HG03045 (cell line): ENCODE measurements around the gene PARVG.
"Not testable (repeated sequence)": the region's sequence is repeated elsewhere in the genome, so short reads cannot be mapped to it uniquely, and the experiment has no call there.

Experiments
- ATAC-seq: cut with Tn5 transposase; IDR thresholded peaks from one replicate; pipeline ENCODE4 v1.9.1; 2021; ENCODE audit warnings: mild to moderate bottlenecking, moderate library complexity; ENCODE audit not compliant: unreplicated experiment

Gene PARVG

DNA sequence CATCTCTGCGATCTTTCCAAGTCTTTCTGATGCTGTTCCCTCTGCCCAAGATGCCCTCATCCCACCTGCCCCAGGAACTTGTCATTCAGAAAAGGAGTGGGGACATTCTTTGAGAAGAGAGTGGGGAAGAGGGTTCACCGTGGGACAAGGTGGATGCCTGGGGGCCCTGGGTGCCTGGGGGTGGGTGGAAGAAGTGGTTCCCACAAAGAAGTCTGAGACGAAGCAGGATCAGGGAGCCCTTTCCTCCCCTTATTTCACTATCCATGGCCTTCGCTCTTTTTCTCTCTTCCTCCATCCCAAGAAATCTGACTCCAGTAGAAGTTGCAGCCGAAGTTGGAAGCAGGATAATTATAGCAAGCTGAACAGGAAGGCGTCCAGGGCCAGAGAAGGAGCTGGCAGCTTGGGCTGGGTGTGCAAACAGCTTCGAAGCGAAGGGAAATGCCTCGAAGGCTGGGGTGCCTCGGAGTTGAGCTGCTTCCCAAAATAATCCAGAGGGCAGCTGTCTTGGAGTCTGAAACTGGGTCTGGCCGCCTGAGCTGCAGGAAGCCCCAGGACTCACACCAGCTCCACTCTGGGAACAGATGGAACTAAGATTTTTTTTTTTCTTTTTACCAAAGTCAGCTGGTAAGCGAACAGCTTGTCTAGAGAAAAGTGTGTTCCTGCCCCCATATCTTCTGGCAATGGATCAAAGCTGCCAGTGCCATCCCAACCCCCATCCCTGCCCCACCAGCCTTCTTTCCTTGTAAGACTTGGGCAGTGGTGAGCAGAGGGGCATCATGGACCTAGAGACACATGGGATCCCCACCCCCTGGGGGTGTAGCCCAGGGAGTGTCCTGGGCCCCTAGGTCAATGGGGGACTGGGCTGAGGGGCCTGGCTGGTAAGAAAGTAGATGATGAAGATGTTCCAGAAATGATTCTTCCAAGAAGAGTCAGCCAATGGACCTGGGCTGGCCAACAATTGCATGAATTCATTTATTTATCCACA is 31.5 kb downstream of the PARVG start:
- no peak for ATAC-seq

DNA sequence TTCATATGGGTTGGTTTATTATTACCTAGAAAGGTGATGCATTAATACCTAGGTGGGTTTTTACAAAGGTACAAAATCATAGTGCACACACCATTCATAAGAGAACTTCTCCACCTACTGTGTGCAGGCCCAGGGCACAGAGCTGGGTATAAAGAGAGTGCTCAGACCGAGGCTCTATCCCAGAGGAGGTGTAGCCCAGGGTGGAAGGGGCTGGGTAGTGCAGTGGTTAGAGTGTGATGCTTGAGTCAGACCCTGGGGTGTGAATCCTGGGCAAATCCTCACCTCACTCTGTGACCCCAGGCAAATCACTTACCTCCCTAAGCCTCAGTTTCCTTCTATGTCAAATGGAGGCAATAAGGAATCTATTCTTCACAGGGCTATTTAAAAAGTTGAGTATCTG is 32.2 kb downstream of the PARVG start:
- ATAC-seq = no peak

DNA sequence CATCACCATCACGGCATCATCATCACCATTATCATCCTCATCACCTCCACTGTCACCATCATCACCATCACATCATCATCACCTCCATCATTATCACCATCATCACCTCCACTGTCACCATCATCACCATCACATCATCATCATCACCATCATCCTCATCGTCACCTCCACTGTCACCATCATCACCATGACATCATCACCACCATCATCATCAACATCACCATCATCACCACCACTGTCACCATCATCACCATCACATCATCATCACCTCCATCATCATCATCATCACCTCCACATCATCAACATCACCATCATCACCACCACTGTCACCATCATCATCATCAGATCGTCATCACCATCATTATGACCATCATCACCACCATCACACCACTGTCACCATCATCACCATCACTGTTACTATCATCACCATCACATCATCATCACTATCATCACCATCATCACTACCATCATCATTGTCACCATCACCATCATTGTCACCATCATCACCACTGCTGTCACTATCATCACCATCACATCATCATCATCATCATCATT is 32.8 kb downstream of the PARVG start:
- no peak for ATAC-seq

DNA sequence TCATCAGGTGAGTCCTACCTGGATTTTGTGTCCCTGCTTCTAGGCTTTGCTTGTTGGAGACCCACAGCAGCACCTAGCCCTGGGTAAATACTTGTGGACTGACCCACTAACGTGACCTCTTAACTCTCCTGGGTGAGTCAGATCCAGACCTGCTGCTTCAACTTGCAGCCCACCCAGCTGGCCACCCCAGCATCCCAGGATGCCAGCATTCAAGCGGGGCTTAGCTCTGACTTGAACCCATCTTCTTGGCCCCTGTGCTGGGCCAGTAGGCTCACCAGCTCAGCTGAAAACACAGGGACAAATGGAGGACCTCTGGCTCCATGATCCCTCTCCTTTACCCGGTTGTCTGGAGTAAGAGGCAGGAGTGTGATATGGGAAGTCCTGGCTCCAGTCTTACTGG is 33.5 kb downstream of the PARVG start:
- no peak for ATAC-seq

DNA sequence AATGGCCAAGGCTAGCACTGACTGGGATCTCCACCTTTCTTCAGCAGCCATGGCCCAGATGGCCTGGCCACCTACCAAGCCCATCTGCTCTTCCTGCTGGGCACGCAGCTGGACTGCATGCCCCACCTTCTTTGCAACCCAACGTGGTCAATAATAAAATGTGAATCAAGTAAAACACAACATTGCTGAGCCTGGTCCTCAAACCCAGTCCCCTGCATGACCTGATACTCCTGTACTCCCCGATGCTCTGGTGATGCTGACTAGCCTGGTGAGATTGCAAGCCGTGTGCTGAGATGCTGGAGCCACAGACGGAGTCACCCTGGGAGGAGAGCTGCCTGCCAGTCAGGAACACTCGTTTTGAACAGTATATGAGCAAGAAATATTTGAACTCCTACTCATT is 34.0 kb downstream of the PARVG start:
- ATAC-seq = no peak

DNA sequence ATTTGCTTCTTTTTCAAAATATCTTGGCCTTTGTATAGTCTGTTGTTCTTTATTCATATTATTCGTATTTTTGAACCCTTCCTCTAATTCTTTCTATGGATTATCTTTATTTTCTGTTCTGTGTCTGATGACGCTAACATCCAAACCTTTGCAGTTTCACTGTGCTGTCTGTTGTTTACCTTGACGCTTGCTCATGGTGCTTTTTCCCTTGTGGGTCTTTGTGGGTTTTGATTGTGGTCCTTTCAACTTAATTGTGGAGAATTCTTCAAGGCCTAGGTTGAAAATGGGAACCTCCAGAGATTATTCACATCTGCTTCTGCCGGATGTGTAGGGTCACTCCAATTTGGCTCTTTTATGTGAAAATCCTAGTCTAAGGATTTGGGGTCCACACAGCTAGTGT is 34.6 kb downstream of the PARVG start:
- ATAC-seq = no peak

DNA sequence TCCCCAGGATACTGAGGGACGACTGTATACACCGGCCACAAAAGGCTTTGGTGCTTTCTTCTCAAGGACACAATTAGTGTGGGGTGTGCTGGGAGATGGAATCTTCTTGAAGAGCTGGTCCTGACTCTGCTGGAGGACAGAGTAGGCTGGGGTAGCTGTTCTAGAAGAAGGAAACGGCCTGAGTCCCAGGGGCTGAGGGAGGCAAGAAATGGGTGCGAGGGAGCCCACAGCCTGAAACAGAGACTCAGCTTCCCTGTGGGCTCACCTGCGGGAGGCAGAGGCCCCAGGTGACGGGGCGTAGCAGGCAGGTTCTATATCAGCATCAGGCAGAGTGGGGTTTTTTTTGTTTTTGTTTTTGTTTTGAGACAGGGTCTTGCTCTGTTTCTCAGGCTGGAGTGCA is 36.6 kb downstream of the PARVG start:
- ATAC-seq = no peak

DNA sequence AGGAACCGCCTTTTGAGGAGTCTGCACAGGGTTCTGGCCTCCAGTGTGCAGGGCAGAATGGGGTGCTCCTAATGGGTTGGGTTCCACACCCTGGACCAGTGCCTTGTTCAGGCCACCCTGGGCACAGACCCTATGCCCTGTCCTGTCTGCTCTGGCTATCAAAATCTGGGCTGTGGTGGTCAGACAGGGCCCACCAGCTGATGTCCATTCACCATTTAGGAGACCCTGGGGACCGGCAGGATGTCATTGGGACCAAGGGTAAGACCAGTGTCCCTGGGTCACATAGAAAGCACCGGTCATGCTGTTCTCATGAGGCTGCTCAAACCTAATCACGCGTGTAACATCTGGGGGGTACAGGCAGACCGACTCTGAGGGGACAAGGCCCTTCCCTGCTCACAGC is 37.3 kb downstream of the PARVG start:
- no peak for ATAC-seq

DNA sequence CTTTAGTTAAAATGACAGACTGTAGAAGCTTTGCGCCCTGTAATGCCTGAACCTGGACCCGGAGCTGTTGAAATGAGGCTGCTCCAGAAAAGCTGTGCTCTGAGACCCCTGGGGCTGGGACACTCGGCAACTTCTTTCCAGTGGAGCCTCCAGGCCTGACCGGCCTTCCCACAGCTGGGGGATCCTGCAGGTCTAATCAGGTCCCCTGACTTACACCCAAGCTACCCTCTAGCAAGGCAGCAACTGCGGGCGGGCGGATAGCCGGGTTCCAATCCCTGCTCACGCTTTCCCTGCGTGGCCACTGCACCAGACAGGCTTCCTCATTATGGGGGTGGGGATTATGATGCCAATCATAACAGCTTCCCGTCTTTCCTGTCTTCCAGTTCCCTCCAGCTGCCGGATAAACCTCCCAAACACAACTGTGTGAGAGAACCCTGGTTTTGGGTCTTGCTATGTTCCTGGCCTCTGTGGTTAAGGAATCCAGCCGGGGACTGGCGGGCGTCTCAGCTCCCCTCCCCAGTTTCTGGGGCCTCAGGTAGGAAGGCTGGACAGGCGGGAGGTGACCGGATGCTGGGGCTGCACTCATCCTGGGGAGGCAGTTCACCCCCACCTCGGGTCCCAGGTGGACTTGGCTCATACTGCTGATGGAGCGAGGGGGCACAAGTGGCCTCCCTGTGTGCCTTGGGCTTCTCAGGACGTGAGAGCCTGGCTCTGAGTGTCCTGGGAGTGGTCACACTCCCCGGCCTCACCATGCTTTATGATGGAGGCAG is 38.6 kb downstream of the PARVG start:
- no peak for ATAC-seq

DNA sequence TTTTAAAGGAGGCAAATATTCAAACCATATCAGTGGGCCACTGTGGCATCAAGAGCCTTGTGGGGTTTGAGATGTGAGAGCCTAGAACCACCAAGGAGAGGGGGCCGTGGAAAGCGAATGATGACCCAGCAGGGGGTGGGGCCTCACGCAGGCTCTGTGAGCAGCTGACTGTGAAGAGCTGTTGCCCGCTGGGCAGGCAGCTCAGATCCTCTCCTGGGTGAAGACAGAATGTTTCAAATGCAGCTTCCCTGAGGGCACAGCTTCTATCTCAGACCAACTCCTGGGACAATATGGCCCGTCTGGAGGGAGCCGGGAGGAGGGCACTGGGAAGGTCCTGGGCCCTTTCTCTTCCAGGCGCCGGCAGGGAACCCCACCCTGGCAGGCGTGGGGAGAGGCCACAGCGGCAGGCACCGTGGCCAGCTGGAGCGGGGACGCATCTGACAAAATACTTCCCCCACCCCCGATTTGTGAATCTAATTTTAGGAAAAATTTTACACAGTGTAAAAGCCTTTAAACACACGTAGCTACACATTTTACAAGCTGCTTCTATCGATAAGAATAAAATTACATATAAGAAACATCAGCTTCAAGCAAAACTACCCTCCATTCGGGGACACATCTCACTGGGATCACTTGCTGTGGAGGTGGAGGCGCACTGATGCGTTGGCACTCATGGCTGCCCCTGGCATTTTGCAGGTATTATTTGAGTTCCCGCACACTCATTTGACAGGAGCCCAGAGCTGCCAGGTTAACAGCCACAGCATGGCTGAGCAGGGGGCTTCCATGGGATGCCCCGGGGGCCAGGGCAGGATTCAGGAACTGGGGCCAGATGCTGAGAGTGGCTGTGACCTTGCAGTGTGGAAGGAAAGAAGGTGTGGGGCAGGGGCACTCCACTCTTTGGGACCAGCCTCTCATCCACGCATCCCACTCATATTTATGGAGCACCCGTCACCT is 40.3 kb downstream of the PARVG start:
- no peak for ATAC-seq

DNA sequence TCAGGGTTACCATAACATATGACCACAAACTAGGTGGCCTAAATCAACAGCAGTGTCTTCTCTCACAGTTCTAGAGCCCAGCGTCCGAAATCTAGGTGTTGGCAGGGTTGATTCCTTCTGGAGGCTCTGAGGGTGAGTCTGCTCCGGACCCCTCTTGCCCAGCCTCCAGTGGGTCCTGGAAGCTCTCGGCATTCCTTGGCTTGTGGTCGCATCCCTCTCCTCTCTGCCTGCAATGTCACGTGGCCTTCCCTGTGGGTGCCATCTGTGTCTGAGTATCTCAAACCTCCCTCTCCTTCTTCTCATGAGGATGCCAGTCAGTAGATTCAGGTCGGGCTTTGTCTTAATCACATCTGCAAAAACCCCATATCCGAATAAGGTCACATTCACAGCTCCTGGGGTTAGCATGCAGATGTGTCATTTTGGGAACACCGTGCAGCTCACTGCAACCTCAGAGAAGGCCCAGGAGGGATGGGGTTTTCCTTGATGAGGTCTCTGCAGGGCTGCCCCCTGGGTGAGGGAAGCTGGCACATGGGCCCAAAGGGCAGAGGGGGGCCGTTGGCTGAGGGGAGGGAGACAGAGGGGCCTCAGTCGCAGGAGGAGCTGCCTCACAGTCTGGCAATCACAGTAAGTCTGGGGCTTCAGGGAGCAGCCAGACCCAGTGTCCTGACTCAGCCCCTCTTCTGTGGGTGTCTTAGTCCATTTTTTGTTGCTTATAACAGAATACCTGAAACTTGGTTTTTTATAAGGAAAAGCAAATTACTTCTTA is 41.2 kb downstream of the PARVG start:
- no peak for ATAC-seq

DNA sequence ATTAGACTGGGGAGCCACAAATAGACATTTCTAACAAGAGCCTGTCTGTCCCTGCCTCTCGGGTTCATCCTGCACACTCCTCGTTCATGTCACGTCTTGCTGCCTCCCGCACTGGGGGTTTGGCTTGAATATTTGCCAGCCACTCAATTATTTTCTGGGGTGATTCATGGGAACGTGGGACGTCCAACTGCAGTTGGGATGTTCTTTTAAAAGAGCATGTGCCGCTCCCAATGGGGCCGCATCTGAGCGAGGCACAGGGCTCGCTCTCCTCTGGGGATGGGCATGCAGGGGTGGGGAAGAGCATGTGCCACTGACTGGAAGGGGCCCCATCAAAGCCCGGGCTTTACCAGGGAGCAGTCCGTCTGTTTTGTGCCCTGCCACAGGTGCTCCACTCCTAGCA is 43.4 kb downstream of the PARVG start:
- ATAC-seq = no peak

DNA sequence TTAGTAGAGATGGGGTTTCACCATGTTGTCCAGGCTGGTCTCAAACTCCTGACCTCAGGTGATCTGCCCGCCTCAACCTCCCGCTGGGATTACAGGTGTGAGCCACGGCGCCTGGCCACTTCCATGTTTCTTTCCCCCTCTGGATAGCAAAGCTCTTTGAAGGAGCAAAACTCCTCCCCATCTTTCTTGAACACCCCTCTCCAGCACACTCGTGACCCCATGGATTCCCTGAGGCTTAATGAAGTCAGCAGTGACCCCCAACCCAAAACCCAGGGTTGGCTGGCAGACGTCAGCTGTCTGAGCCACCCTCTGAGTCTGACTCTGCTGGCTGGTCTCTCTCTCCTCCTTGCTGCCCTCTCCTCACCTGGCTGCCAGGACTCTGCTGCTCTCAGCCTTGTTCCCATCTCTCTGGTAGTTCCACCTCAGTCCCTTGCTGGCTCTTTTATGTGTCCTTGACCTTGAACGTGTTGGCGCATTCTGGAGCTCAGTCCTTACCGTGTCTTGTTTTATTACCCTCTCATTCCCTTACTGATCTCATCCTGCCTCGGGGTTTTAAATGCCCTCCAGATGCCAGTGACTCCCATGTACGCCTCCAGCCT is 44.5 kb downstream of the PARVG start:
- no peak for ATAC-seq

DNA sequence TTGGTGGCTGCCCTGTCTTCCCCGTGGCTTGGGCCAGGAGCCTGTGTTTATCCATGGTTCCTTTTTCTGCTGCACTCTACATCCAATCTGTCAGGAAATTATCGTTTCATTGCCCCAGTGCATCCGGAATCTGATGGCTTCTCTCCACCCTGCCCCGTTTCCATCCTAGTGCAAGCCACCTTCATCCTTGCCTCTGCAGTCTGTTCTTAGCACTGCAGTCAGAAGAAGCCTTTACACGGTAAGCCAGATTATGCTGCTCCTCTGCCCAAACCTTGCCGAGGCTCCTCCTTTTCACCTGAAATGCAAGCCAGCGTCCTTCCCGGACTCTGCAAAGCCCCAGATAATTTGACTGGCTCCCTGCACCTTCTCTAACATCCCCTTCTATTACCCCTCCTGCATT is 45.1 kb downstream of the PARVG start:
- ATAC-seq = no peak

DNA sequence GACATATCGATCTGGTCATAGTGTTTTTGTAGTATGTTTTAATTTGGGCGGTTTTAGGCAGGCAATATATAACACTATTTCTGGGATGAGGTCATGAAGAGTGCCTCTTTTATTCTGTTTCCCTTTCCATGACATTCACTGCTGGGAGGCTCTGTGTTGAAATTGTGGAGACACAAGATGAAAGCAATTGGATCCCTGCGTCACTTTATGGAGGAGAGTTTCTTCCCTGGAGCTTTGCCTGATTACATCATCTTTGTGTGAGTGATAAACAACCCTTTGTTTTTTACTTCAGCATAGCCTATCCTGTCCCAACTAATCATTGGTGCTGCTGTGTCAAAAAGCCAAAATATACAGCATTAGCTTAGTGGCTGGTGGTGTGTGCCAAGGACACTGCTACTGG is 48.6 kb downstream of the PARVG start:
- ATAC-seq = no peak

DNA sequence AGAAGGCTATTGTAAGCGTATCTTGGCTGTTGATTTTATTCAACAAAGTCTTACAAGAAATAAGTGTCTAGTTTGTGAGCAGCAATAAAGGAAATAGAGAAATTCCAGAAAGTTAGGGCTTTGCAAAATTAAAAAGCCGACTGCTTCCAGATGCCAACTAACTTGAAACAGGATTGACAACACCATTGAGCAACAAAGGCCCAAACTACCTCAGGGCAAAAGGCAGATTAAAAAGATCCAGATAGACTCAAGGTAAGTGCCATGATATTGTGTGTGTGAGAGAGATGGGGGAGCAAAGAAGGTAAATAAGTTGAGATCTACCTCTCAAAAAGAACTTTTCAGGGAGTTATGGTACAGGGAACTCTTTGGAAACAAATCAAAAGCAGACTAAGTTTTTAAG is 49.1 kb downstream of the PARVG start:
- ATAC-seq = no peak

DNA sequence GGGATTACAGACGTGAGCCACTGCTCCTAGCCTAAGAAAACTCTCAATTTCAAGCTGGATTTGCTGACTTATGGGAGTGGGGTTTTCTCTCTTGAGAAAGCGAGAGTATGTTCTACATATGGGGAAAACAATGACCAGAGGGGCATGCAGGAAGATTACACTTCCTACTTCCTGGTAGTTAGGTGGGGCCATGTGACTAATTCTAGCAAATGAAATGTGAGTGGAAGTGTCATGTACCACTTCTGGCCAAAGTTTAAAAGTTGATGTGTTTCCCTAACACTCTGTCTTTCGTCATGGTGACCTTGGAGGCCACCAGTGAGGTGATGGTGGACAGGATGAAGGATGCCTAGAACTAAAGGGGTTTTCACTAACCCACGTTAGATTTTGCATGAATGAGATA is 50.5 kb downstream of the PARVG start:
- no peak for ATAC-seq

DNA sequence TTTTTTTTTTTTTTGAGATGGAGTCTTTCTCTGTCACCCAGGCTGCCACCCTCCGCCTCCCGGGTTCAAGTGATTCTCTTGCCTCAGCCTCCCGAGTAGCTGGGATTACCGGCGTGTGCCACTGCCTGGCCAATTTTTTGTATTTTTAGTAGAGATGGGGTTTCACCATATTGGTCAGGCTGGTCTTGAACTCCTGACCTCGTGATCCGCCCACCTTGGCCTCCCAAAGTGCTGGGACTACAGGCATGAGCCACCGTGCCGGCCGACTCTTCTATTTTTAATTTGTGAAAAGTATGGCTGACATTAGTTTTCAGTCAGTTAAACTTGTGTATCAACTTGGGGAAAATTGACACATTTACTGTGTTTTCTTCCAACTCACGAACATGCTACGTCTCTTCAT is 53.6 kb downstream of the PARVG start:
- ATAC-seq = not testable (repeated sequence)

DNA sequence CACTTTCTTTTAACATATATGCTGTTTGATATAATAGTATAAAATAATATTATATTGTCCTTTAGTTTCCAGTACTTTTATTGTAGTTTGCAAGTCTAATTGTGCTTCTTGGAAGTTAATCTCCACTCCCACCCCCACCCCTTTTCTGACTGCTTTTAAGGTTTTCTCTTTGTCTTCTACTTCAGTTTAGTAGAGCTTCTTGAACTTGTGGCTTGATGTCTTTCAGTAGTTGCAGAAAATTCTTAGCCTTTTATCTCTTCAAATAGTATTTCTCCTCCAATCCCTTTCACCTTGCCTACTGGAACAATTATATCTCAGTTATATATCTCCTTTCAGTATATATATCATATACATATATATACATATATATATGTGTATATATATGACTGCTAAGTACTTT is 56.6 kb downstream of the PARVG start:
- ATAC-seq = no peak

DNA sequence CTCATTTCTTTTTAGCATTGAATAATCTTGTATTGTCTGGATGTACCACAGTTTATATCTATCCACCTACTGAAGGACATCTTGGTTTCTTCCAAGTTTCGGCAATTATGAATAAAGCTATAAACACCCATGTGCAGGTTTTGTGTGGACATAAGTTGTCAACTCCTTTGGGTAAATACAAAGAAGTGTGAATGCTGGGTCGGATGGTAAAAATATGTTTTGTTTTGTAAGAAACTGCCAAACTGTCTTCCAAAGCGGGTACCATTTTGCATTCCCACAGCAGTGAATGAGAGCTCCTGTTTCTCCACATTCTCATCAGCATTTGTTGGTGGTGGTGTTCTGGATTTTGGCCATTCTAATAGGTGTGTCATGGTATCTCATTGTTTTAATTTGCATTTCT is 60.4 kb downstream of the PARVG start:
- not testable (repeated sequence) for ATAC-seq
